K562 (cell line): ENCODE measurements around the gene FGF21. TPM values are rescaled to one million over a fixed set of nuclear protein-coding genes. Genes with fewer than 3 reads are reported as not detected.

Source experiments
- ATF7 ChIP-seq: fragments of 450-650 bp; IDR thresholded peaks from 2 replicates; pipeline ENCODE4 v1.7.1; 2014; ENCODE audit warnings: mild to moderate bottlenecking, moderate library complexity
- HSF4 ChIP-seq: fragments of 250-450 bp; sonication (Bioruptor Pico); IDR thresholded peaks from 2 replicates; pipeline ENCODE4 v2.1.2; 2022; ENCODE audit warnings: mild to moderate bottlenecking, moderate library complexity, borderline replicate concordance
- RERE ChIP-seq: sonication (generic); formaldehyde crosslinking; IDR thresholded peaks from 2 replicates; pipeline ENCODE4 v1.8.0; 2023; ENCODE audit warnings: missing genetic modification reagents, mild to moderate bottlenecking, borderline replicate concordance
- TAF9B ChIP-seq: fragments of 450-650 bp; IDR thresholded peaks from 2 replicates; pipeline ENCODE4 v1.6.1; 2018; ENCODE audit warnings: mild to moderate bottlenecking; ENCODE audit not compliant: partially characterized antibody
- ZNF696 ChIP-seq: fragments of 250-450 bp; sonication (Bioruptor Pico); conservative IDR thresholded peaks from 2 replicates; pipeline ENCODE4 v1.4.0; 2020; ENCODE audit warnings: mild to moderate bottlenecking, moderate library complexity
- polyA plus RNA-seq, 8 experiments: library from polyadenylated mRNA; depleted of rRNA in 4 of 8; stranded (reverse) in 5 of 8; unstranded in 3 of 8; fragments of >200 nt; fragmentation: Nextera tagmentation in 2 of 8; fragmentation: Illumina TruSeq in 1 of 8; extraction: Ambion mirVana in 2 of 8; extraction: Trizol in 1 of 8; gene quantifications; 2 replicates each; pipeline versions ENCODE4 v1.2.1 to v1.2.3, GENCODE V29; 2011 to 2014; ENCODE audit warnings: inconsistent platforms in 1 of 8, missing spikeins in 1 of 8
- total RNA-seq, 7 experiments: library from RNA; depleted of rRNA in 6 of 7; stranded (reverse); fragments of >200 nt in 6 of 7; fragmentation: Illumina TruSeq in 2 of 7; extraction: Trizol in 2 of 7; gene quantifications; 2 replicates each; pipeline versions ENCODE4 v1.2.1 to v1.2.3, GENCODE V29; 2011 to 2021; ENCODE audit warnings: low replicate concordance in 1 of 7

The FGF21 gene
- total and polyA plus RNA-seq, 9 of the 15 experiments (the other 6 are each of a cell fraction or from before 2014, with no cell fraction given), result 0.04 to 0.77 (median 0.09) TPM; not detected in 6

- TF ChIP-seq RERE (CRISPR knock-in tag), result no peak
- TF ChIP-seq HSF4, result no peak
- peak; percentile 24; the same call in 1 of the 2 replicates for TF ChIP-seq ATF7
- TF ChIP-seq TAF9B, result no peak
- no peak for TF ChIP-seq ZNF696 (CRISPR knock-in tag)
These were observed 17.8 kb upstream of the FGF21 start (continued) for GRCh38 chr19:48737360-48737998.
